ENCODE results near the gene ADTRP.

GRCh38 chr6:11796829-11797228 is 18.2 kb upstream of the ADTRP start:
- TF ChIP-seq, protein P1, sequence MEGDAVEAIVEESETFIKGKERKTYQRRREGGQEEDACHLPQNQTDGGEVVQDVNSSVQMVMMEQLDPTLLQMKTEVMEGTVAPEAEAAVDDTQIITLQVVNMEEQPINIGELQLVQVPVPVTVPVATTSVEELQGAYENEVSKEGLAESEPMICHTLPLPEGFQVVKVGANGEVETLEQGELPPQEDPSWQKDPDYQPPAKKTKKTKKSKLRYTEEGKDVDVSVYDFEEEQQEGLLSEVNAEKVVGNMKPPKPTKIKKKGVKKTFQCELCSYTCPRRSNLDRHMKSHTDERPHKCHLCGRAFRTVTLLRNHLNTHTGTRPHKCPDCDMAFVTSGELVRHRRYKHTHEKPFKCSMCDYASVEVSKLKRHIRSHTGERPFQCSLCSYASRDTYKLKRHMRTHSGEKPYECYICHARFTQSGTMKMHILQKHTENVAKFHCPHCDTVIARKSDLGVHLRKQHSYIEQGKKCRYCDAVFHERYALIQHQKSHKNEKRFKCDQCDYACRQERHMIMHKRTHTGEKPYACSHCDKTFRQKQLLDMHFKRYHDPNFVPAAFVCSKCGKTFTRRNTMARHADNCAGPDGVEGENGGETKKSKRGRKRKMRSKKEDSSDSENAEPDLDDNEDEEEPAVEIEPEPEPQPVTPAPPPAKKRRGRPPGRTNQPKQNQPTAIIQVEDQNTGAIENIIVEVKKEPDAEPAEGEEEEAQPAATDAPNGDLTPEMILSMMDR (IDR thresholded peaks at IDR 0.05): no peak
- TF ChIP-seq POLR2A (IDR thresholded peaks at IDR 0.05) (no peak), POLR2AphosphoS5 (IDR thresholded peaks at IDR 0.05) (no peak)
